ENCODE data around the gene PLB1.

Gene PLB1

GRCh38 chr2:28674062-28674712 lies 178.3 kb downstream of the PLB1 start:
- DNase-seq = no peak

DNA sequence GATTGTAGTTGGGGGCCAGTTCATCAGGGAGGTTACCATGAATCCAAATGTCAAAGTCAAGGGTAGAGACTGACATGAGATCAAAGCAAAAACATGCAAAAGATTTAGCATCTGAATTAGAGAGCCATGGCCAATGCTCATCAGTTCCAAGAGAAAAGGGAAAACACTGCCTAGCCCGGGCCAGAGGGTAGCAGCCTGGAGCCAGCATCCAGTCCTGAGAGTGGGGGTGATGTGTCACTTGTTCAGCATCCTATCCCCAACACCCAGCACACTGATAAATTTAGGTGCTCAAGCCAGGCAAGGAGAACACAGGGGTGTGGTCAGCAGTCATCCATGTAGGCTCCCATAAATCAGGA lies 178.8 kb downstream of the PLB1 start:
- no peak for DNase-seq

DNA sequence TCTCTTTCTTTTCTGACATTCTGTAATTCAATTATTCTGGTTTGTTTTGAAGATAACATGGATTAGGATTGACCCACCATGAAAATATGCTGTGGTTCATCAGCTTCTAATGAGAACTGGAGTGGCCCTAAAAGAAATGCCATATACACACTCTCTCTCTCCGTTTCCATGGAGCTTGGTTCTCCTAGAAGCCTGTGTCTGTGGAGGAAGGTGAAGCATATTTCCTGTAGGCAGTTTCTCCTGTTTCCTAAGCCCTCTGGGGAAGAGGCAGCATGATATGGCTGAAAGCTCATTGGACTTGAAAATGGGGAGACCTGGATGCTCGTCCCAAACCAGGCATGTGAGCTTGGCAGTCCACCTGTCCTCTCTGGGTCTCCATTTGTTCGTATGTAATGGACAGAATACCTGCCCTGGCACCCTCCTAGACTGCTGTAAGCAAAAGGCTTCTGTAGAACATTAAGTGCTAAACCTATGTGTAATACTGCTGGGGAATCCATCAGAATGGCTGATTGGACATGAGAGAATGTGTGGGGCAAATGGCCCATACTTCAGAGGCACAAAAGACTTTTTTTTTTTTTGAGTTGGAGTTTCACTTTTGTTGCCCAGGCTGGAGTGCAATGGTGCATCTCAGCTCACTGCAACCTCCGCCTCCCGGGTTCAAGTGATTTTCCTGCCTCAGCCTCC lies 180.4 kb downstream of the PLB1 start:
- DNase-seq = no peak

- no peak for DNase-seq
These were observed 182.5 kb downstream of the PLB1 start for GRCh38 chr2:28678175-28678855.

DNA sequence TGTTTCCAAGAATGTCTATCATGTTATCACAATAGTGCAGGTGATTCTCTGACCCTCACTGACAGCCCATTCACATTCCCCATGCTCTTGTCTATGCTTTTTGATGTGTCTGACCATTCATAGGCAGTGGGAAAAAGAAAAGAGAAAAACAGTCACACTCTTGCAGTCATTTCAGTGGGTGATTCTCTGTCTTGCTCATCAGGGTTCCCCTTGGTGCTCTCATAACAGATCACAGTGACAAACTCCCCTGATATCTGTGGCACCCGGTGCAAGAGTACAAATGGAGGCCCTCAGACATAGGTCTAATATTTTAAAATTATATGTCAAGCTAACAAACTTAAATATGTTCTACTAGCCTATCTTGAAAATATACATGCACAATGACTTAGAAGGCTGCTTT lies 183.1 kb downstream of the PLB1 start:
- DNase-seq = no peak

- no peak for DNase-seq
These were observed 184.8 kb downstream of the PLB1 start for GRCh38 chr2:28680657-28681056.

DNA sequence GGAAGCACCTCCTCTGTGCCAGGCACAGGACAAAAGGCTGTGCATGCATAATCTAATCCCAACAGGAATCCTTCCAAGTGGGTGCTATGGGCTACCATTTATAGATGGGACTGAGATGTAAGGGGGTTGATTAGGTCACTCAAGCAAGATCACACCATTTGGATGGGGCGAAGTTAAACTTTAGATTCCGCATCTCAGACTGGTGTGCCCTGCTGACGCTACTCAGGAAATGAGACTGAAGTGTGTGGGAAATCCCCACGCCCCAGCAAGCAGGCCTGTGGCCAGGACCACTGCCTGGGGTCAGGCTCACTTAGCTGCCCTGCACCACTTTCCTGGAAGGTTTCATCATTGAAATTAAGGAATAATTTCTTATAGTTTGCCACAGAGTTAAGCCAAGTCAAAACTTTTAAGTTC lies 185.3 kb downstream of the PLB1 start:
- no peak for DNase-seq

DNA sequence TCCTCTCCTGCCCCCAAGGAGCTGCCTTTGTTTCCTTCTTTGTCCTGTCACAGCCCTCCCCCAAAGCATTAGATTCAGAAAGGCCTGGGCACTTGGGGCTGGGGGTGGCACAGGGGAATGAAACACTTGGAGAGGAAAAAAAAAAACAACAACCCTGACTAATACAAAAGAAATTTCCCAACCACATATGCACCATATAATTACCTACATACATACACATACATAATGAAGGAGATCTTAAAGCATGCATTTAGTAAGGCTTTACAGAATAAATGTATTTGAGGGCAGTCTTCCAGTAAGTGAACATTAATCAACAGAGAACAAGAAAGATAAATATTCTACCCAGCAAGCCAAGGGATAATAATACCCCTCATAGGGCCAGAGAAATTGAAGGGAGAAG lies 185.7 kb downstream of the PLB1 start:
- DNase-seq = no peak

GRCh38 chr2:28683100-28683706 lies 187.3 kb downstream of the PLB1 start:
- no peak for DNase-seq

- no peak for DNase-seq
These were observed 188.4 kb downstream of the PLB1 start for GRCh38 chr2:28684142-28684858.

DNA sequence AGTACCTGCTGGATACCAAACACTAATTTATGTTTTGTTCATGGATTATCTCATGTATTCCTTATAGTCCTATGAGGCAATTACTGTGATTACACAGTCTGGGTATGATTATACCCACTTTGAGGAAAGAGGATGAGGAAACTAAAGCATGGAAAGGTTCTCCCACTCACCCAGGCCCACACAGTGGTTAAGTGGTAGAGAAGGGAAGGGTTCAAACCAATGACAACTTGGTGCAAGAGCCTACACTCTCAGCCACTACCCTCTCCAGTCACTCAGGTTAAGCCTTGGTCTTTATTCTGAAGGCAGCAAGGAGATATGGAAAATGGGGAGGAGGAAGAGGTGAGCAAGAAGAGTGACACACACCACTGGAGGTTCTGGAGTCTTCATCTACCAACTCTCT lies 191.3 kb downstream of the PLB1 start:
- no peak for DNase-seq

GRCh38 chr2:28687640-28688385 lies 192.0 kb downstream of the PLB1 start:
- no peak for DNase-seq

GRCh38 chr2:28688818-28689217 lies 193.0 kb downstream of the PLB1 start:
- no peak for DNase-seq

GRCh38 chr2:28689771-28690170 lies 193.9 kb downstream of the PLB1 start:
- no peak for DNase-seq

DNA sequence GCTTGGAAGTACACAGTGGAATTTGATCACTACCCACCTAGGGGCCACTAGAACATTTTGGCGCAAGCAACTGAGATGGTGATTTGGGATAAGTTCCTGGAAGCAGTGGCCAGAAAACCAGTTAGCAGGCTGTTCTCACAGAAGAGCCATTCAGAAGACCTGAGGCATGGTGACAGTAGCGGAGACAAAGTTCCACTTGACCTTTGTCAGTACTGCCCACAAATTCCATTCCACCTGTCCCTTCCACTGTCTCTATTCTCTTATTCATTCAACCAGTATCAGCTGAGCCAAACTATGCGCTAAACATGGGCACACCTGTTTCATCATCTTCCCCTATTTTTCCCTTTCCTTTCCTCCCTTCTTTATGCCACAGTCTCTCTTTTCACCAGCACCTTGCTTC lies 196.6 kb downstream of the PLB1 start:
- no peak for DNase-seq

GRCh38 chr2:28693223-28693622 lies 197.4 kb downstream of the PLB1 start:
- no peak for DNase-seq

Data from NCI-H1436 (cell line).